HG02588 (cell line): ENCODE measurements around the gene POLE.

Experiments
- ATAC-seq: cut with Tn5 transposase; IDR thresholded peaks from one replicate; pipeline ENCODE4 v1.9.1; 2021; ENCODE audit warnings: mild to moderate bottlenecking, moderate library complexity; ENCODE audit not compliant: unreplicated experiment

POLE gene

DNA sequence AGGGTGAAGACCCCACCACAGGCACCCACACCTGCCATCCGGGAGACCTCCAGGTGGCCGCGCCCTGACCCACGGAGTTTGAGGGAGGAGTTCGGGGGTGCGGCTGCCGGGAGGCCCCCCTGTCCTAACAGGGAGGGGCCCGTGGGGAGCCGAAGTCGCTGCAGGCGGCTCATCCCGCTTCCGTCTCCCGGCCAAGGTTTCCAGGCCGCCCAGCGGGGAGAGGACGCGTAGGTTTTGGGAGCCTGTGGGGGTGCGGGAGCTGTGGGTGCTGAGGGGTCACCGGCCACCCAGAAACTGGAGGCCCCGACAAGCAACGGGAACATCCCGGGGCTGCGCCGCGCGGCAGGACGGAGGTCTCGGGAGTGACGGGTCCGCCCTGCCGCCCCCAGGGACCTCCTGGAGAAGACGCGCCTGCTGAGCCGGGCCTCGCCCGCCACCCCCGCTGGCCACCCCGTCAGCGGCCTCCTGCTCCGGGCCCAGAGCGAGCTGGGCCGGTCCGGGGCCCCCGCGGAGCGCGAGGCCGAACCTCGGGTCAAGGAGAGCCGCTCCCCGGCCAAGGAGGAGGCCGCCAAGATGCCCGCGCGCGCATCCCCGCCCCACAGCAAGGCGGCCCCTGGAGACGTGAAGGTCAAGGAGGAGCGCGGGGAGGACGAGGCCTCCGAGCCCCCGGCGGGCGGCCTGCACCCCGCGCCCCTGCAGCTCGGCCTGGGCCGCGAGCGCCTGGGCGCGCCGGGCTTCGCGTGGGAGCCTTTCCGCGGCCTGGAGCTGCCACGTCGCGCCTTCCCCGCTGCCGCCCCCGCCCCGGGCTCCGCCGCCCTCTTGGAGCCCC is 104.3 kb downstream of the POLE start:
- ATAC-seq: no peak

- no peak for ATAC-seq
Observed at GRCh38 chr12:132582058-132582420, 105.1 kb downstream of the POLE start.

DNA sequence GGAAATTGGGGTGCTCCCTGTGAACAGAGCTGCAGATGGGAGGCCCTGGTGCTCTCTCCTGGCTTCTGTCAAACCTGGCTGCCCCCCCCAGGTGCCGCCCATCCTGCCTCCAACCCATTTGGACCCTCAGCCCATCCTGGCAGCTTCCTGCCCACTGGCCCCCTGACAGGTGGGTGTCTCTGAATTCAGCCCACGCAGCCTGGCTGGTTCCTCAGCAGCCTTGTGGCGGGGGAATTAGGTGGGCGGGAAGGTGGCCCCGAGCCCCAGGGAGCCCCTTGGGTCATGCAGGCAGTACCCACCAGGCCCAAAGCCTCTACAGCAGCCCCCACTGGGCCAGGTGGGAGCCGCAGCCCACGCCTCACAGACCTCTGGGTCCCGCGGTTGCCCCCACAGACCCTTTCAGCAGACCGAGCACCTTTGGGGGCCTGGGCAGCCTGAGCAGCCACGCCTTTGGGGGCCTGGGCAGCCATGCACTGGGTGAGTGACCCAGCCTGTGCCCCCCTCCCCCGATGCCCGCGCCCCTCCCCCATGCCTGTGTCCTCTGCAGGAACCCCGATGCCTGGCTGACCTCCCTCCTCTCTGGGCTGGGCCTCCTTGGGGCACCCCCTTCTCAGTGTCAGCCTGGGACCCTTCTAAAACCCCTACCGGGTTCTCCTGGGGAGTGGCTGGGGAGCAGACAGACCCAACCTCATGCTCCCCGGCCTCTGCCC is 105.6 kb downstream of the POLE start:
- no peak for ATAC-seq

DNA sequence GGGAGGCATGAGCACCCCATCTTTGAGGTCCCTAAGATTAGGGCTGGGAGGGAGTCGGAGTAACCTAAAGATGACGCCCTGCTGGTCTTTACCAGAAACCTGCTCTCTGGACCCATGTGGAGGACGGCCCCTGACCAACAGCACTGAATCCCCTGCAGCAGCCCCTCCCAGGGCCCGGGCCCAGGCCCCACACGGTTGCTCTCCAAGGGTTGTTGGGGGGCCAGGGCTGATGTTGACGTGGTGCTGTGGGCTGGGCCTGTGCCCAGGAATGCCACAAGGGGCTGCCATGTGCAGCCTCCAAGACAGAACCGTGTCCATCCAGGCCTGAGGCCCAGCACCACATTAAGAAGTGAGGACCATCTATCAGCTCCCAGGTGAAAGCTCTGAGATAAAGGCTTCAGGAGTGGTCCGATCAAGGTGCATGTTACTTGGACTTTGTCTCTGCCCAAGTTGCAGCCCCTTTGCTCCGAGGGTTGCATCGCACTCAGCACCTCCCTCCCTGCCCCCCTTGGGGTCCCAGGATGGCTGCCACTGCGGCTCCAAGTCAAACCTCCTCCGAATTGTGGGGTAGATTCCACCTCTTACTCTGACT is 106.3 kb downstream of the POLE start:
- ATAC-seq: no peak

- ATAC-seq: no peak
Observed at GRCh38 chr12:132579744-132580143, 107.4 kb downstream of the POLE start.

- no peak for ATAC-seq
Observed at GRCh38 chr12:132578826-132579225, 108.3 kb downstream of the POLE start.

DNA sequence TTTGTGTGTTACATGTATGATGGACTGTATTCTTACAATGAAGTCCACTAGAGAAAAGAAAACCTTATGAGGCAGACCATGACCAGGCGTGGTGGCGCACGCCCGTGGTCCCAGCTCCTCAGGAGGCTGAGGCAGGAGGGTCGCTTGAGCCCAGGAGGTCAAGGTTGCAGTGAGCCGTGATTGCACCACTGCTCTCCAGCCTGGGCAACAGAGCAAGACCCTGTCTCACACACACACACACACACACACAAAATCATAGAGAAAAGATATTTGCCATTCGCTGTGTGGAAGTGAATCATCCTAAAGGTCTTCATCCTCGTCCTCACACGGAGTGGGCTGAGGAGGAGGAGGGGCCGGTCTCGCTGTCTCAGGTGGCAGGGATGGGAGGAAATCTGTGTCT is 109.0 kb downstream of the POLE start:
- ATAC-seq: no peak

DNA sequence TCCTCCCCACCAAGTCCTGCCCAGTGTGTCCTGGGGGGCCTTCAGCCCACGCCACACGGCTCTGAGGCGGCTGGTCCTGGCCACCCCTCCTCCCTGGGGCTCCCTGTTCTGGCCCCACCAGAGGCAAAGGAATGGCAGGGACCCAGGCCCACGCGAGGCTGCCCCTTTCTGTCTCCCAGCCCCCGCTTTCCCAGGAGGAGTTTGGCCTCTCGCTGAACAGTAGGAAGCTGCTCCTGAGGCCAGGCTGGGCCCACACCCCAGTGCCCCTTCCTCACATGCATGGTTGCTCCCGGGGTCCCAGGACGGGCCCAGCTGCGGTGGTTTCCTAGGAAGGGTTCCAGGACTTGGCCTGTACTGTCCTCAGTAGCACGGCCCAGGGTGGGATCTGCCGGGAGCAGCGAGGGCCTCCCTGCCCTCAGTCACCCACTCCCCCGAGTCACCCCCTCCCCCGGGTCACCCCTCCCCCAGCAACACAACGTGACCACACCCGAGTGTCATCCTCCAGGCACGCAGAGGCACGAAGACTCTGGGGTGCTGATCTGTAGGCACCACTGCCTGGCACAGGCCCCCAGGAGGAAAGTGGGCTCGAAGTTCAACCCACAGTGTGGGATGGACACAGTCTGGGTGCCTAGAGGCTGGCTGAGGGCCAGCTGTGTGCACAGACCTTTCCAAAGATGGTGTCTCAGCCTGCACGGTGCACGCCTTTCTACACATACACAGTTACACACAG is 109.8 kb downstream of the POLE start:
- no peak for ATAC-seq

GRCh38 chr12:132576701-132577100 is 110.4 kb downstream of the POLE start:
- ATAC-seq: no peak

DNA sequence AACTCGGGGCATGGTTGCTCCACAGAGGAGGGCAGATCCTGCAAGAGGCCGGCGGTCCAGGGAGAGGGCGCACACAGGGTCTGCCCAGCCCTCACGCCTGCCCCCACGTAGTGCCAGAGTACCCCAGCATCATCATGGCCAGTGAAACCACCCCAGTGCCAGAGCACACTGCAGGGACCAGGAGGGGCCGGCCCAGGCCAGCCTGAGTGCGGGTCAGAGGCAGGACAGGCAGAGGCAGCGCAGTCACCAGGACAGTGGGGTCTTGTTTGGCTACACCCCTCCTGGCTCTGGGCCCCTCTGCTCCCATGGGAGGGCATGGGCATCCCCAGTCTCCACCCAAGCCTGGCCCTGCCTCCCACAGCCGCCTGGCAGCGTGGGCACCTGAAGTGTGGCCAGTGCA is 111.5 kb downstream of the POLE start:
- ATAC-seq: no peak

- ATAC-seq: no peak
Observed at GRCh38 chr12:132574271-132574996, 112.7 kb downstream of the POLE start.
